NCI-H82 treated with DMSO at 0.1 percent for 48 hours (cell line): ENCODE measurements around the gene CIZ1.

Source experiments
- DNase-seq: peaks from one replicate; lab custom pipeline; 2025; ENCODE audit not compliant: unreplicated experiment; lab: John Stamatoyannopoulos, UW

The CIZ1 gene

DNA sequence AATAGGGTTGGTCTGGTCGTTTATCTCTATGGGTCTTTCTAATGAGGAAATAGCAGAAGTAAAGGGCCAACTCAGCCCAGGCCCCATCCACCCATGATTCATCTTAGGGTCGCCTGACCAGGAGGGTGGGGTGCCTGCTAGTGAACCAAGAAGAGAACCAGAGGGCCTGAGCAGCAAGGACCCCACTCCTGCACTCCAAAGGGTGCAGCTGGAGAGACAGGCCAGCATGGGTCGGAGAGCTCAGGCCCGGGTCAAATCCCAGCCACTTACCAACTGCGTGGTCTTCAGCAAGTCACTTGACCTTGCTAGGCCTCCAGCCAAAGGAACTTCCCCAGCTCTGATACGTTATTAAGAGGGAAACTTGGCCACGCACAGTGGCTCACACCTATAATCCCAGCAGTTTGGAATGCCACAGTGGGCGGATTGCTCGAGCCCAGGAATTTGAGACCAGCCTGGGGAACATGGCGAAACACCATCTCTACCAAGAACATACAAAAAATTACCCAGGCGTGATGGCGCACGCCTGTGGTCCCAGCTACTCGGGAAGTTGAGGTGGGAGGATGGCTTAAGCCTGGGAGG, 27.0 kb downstream of the CIZ1 start:
- DNase-seq, result no peak

DNA sequence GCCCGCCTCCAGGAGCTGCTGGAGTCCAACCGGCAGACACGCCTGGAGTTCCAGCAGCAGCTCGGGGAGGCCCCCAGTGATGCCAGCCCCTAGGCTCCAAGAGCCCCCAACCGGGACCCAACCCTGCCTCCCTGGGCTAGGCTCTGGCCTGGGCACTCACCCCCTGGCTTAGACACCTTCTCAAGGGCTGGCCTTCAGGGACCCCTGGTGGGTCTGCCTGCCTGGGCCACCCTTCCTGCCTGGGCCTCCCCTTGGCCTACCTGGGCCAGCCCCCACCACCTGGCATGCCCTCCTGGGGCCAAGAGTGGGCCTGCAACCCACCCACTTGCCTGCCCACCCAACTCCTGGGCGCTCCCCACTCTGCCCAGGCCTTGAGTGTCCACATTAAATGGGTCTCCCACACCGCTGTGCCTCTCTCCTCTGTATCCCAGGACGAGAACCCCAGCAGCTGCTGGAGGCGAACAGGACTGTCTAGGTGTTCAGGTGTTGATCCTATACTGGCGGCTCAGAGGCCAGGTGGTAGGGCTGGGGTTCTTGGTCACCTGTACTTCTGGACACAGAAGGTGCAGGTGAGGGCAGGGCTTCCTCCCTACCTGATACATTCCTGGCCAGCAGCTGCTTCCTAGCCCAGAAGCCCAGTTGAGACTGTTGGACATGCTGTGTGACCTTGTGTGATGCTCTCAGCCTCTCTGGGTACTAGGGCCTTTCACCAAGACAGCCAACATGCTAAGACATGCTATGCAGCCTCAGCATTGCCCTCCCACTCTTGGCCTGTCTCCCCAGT, 27.7 kb downstream of the CIZ1 start:
- DNase-seq, result no peak

DNA sequence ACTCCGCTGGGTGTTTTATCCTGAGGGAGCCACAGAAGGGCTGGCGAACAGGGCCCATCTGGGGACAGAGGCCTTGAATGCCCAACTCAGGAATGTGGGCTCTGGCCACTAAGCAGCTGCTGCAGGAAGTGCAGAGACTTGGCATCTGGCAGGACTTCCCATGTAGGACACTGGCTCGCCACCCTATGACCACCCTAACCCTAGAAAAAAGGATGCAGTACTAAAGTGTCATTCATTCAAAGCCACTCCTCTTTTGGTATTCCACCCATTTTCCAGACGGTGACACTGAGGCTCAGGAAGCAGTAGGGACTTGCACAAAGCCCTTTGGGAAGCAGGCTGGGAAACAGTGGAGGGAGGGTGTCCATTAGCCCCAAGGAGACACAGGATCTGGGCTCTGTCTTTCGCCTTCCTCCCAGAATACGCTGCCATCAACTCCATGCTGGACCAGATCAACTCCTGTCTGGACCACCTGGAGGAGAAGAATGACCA, 28.3 kb downstream of the CIZ1 start:
- no peak for DNase-seq

DNA sequence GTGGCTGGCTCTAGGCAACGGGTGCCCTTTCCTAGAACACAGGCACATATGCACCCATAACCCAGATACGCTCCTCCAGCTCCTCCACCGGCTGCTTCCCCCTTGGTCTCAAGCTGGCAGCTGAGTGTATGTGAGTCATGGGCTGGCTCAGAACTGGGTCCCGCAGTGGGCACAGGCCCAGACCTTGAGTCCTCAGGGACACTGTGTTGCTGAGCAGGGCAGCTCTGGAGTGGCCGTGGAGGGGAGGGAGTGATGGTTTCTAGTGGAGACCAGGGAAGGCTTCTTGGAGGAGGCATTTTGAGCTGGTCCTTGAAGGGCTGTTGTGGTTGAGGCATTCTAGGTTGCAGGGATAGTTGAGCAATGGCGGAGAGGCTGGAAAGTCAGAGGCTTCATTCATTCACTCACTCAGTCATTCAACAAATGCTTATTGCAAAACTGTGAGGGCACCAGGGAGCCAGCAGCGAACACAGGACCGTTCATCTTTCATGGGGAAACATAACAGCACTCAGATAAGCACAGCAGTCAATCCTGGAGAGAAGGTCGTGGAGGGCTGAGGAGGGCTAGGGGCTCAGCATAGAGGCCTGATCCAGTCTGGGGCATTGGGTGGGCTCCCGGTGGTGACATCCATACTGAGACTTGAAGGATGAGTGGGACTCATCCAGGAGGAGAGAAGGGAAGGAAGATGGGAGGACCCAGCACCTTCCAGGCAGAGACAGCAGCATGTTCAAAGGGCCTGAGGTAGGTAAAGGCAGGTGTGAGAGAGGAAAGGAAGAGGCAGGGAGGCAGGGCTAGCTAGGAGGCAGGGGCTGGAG, 29.0 kb downstream of the CIZ1 start:
- DNase-seq, result no peak

DNA sequence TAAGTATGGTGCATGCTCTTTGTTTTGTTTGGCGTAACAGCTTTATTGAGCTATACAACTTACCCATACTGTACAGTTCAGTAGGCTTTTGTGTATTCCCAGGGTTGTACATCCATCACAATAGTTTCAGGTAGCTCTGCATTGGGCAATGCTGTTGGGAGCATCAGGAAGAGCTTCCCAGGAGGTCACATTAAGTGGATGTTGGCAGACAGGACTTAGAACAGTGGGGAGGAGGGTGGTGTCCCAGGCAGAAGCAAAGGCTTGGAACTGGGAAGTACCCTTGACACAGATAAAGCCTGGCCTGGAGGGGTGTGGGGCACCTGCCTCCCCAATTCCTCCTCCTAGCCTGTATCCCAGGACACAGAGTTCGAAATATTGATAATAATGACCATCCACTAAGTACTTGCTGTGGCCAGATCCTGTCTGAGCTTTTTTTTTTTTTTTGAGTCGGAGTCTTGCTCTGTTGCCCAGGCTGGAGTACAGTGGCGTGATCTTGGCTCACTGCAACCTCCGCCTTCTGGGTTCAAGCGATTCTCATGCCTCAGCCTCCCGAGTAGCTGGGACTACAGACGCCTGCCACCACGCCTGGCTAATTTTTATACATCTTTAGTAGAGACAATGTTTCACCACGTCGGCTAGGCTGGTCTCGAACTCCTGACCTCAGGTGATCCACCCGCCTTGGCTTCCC, 30.0 kb downstream of the CIZ1 start:
- no peak for DNase-seq

DNA sequence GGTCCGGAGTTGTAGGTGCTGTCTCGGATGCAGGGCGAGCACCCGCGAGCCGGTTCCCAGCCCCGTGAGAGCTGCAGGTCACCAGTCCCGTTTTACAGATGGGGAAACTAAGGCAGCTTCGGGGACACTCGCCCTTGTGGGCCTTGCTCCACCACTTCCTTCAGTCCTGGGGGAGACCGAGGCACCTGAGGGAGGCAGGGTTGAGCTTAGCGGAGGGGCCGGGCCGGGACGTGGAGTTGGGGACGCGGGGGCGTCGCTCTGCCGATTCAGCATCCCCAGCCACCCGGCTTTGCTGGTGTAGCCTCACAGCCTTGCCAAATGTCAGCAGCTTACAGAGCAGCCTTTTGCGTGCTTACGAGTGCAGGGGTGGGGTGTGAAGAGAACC, 30.8 kb downstream of the CIZ1 start:
- no peak for DNase-seq

DNA sequence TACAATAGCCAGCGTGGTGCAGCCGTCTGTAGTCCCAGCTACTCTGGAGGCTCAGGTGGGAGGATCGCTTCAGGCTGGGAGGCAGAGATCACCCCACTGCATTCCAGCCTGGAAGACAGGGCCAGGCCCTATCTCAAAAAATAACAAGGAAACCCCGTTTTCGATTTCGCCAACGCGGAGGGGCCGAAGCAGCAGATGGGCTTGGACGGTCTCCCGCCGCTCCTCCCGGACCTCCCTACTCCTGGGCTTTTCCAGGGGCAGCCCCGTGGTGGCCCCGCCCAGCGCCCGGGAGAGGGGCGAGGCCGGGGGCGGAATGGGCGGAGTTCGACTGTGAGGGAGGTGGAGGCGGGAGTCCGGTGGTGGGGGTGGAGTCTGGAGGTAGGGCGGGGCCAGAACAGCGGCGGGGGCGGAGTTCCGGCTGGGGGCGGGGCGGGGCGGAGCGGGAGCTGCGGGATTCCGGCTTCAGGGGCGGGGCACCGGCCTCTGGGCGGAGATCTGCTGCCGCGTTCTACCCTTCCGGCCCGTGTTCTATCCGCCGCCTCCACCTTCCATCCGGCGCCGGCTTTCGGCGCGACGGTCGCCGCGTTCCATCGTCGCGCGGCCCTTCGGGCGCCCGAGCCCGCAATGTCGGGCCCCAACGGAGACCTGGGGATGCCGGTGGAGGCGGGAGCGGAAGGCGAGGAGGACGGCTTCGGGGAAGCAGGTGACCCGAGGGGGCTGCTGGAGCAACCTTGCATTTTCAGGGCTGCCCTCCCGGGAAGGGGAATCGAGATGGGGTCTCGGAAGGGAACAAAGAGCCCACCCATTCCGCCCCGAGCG, 31.4 kb downstream of the CIZ1 start, which contains the start of gene BBLN:
Gene BBLN, plus strand, starts transcription at position 482 of the 819 bp plus-strand sequence. Its CDS starts 143 bp downstream, at position 625.
- DNase-seq, result peak; percentile 85

DNA sequence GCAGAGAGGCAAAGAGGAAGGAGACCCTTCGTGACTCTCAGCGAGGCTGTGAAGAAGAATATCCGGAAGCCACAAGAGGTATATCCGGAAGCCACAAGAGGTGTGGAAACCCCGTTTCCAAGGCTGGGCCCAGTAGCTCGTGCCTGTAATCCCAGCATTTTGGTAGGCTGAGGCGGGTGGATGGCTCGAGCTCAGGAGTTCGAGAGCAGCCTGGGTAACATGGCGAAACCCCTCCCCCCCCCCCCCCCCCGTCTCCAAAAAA, 31.9 kb downstream of the CIZ1 start:
- no peak for DNase-seq

DNA sequence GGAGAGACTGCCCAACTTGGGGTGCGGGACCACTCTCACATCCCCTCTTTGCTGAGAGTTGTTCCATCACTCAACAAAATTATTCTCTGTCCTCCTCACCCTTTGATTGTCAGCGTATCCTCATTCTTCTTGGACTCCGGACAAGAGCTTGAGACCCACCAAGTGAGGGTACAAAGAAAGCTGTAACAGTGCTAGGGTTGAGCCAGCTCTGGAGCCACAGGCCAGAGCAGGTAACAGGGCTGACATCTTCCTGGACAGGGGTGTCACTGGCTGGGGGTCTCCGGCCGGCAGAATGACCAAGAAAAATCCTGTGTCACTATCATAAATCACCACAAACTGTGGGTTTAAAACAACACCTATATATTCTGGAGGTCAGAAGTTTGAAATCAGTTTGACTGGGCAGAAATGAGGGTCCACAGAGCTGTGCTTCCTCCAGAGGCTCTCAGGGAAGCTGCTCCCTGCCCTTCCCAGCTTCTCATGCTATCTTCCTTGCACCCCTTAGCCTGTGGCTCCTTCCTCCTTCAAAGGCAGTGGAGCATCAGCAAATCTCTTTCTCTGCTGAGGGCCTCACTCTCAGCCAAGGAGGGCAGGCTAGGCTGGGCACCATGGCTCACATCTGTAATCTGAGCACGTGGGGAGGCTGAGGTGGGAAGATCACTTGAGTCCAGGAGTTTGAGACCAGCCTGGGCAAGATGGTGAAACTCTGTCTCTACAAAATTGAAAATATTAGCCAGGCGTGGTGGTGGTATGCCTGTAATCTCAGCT, 35.5 kb downstream of the CIZ1 start:
- no peak for DNase-seq

DNA sequence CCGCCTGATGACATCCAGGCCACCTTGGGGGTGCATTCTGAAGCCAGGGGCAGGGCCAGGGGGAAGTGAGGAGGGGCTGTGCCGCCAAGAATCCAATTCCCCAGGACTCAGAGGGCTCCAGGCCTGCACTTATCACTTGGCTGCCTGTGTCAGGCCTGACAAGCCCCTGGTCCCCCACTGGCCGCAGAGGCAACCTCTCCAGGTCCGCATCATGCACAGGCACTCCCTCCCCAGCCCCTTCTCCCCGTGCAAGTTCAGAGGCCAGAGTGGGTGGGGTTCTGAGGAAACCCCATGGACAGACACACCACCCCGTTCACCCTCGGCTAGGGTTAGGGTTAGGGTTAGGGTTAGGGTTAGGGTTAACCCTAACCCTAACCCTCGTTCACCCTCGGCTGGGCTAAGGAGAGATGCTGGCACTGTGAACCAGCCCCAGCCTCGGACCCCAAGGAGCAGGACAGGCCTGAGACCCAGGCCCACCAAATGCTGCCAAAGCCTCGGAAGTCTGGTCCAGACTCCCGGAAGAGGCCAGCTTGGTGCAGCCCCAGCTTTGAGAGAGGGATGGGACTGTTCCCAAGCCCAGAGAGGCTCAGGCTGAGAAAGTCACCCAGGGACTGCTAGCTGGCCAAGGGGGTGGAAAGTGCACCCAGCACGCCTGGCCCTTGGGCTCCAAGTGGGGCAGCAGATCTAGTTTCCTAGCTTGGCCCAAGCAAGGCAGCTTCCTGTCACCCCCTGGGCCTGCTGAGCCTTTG, 37.3 kb downstream of the CIZ1 start:
- no peak for DNase-seq

DNA sequence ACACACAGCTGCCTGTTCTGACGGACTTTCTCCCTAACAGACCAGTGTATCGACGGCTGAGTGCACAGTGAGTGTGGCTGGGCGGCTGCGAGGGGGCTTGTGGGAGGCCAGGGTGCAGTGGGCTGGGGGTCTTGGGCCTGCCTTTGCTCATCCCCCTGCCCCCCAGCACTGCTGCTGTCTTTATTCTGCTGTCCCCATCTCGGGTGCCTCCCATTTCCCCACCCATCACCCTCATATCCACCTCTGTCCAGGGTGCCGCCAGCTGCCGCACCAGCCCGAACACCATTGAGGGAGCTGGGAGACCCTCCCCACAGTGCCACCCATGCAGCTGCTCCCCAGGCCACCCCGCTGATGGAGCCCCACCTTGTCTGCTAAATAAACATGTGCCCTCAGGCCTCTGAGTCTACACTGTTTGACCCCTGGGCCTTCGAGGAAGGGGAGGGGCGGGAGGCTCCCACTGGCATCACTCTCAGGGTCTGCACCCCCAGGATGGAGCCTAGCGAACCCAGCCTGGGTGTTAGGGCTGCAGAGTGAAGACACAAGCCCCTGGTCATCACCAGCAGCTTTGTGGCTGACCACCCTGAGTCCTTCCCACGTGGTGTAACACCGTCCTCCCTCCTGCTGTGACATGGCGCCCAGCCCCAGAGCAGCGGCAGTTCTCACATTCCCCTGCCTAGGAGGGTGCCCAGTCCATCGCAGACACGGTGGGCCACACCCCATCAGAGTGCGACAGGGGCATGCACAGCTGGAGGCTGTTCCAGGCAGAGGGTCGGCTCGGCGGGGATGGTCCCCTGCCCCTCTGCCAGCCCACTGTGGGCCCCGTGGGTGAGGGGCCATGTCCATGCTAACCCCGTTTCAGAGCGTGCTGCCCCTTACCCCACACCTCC, 38.1 kb downstream of the CIZ1 start:
- DNase-seq, result no peak

DNA sequence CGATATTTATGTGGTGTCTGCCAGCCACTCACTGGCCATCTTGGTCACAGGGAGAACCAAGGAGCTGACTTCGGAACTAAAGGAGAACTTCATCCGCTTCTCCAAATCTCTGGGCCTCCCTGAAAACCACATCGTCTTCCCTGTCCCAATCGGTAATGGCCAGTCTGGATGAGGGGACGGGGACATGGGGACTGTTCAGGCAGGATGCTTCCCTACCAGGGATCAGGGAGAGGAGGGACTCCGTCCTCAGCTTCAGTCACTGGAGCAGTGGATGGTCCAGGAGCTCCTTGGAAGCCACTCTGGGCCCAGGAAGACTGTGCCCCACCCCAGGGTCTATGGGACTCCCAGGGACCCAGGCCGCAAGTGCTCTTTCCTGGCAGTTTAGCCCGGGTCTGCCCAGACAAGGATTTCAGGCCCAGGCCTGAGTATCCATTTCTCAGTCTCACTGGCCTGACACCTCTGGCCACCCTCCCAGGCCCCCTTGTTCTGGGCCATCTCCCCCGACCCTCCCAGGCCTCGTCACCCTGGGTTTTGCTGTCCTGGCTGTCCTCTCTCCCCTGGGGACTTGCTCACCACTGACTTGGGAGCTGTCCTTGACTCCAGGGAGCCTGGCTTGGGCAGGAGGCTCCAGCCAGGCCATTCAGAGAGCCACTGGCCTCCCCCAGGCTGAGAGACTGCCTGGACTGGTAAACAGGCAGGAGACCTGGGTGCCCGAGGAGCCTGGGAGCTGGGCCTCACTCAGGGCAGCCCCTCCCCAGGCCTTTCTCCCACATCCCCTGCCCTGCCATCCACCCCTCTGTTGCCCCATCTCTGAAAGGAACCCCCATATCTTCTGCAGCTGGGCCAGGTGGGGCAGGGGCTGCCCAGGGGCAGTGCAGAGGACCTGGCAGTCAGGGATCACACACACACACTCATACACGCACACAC, 39.0 kb downstream of the CIZ1 start:
- DNase-seq, result no peak

DNA sequence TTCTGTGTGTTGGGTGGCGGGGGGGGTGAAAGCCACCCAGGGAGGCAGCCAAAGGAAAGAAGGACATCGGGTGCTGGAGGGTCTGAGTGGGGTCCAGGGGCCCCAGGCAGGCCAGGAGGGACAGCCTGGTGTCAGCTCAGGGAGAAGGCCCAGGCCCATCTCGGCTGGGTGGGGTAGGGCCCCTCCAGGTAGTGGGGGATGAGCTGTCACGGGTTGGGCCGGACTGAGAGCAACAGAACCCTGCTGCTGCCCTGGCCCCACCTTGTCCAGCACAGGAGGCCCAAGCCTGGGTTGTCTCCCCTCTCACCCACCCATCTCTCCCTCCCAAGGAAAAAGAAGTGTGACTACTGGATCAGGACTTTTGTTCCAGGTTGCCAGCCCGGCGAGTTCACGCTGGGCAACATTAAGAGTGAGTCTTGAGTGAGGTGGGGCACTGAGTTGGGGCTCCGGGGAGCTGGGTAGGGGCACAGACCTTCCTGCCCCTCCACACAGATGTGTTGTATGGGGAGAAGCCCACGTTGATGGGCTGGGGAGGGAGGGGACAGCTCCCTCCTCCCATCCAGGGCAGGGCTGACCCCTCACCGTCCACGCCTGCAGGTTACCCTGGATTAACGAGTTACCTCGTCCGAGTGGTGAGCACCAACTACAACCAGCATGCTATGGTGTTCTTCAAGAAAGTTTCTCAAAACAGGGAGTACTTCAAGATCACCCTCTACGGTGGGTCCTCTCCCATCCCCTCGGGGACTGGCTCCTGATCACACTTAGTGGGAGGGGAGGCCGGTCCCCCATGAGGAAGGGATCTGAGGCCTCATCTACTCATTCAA, 39.9 kb downstream of the CIZ1 start:
- DNase-seq, result no peak

DNA sequence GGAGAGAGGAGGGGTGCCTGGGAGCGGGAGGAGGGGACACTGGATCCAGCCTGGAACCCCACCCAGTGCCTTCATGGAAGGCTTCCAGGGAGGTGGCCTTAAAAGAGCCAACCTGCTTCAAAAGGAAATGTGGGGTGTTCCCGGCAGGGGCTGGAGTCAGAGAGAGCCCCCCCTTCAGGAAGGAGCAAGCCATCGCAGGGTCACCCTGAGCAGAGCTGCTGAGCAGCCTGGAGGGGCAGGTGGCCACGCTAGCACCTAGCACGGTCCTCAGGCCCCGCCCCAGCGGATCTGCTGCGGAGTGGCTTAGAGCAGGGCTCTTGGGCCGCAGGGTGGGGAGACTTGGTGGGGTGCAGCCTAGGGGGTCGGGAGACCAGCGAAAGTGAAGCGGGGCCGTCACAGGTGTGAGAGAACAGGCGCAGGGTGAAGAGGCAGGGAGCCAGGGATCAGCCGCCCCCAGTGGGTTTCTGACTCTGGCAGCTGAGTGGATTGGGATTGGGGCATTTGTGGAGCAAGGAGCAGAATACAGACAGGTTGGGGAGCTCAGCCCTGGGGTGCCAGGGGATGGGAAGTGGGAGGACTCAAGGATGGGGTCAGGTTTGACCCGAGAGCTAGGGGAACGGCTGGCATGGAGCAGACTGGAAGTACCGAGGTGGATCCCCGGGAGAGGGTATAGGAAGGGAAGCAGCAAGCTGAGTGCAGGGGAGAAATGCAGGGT, 40.6 kb downstream of the CIZ1 start:
- no peak for DNase-seq

DNA sequence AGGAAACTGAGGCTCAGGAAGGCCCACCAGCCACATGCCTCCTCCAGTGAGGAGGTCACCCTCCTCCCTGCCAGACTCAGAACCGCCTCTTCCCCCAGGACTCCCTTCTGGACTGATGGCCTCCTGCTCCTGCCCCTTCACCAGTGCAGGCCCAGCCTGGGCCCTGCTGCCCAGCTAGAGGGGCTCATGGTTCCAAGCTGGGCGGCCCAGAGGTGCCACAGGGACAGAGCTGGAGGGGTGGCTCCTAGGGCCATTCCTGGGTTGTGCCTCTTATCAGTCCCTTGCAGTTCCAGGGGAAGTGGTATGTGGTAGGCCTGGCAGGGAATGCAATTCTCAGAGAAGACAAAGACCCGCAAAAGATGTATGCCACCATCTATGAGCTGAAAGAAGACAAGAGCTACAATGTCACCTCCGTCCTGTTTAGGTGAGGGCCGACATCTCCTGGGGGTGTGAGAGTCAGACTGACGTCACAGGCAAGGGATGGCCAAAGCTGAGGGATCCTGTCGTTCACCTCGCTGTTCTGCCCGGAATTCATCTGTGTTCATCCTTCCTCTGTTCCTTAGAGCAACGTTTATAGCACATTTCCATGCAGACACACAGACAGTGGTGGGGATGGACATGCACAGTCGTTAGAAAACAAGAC, 41.3 kb downstream of the CIZ1 start:
- DNase-seq, result no peak
